GM21447 (cell line): ENCODE data around the gene PPP2R2B.
A peak's percentile ranks its signal among the peaks of the same experiment; 100 is the strongest.

Experiments
- ATAC-seq: cut with Tn5 transposase; IDR thresholded peaks from one replicate; pipeline ENCODE4 v1.9.1; 2021; ENCODE audit not compliant: unreplicated experiment

The PPP2R2B gene

GRCh38 chr5:146828385-146828784, 50.2 kb downstream of the PPP2R2B start:
- ATAC-seq, result no peak

DNA sequence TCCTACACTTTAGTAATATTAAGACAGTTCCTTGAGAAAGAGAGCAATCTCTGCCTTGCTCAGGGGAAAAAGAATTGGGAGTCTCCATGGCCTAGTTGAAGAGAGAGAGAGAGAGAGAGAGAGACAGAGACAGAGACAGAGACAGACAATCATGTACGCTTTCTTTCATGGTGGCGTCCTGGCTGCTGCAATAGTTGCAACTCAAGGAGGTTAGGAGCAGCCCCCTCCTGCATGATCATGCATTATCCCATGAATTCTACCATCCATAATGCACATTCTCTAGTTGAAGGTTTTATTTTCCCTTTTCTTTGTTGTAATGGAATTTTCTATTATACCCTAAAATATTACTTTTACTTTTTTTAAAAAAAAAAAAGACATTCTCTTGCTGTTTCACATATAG, 50.7 kb downstream of the PPP2R2B start:
- ATAC-seq, result no peak

DNA sequence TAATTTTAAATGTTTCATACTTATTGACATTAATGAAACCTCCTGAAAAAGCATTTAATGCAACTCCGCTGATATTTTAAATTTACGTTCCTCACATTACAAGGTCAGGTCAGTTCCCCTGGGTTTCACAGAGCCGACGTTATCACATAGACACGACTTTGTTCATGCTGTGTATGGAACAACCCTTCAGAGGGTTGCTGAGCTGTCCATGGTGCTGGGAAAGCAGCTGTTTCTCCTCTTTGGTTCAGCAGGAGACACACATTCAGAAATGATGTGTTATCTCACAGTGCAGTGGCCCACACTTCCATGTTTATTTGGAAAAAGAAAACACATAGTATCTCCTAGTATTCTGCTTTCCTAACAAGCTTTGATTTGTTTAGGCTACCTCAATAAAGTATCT, 53.5 kb downstream of the PPP2R2B start:
- no peak for ATAC-seq

DNA sequence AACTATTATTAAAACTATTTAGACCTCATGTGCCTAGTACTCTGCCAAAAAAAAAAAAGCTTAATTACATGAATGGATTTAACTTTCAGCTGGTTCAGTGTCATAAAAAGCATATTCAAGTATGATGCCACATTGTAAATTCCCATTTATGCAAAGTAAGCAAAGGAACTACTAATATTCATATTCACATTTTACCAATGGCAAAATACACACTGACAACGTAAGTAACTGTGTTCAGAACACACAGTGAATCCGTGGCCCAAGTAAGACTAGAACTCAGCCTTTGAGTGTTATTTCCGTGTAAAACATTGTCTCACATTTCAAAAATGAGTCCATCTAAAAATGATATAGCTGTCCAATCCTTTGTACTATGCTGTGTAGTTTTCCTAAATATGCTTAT, 56.8 kb downstream of the PPP2R2B start:
- ATAC-seq, result no peak

- no peak for ATAC-seq
Measured at GRCh38 chr5:146820987-146821386, 57.6 kb downstream of the PPP2R2B start.

DNA sequence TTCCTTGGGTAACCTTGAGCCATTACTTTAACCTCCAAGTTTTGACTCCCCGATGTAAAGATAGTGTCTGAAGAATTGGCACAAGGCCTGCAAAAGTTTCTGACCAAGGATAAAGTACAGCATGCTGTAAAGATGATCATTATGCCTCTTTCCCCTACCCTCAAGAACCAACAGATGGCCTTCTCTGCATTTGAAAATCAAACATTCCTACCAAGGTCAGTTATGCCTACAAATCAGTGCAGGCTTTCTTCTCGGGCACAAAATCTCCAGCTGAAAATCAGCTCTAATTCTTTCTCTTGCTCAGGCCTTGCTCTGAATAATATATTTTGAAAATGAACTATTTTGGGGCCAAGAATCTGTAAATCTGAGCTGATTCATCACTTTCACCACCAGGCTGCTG, 59.7 kb downstream of the PPP2R2B start:
- no peak for ATAC-seq

DNA sequence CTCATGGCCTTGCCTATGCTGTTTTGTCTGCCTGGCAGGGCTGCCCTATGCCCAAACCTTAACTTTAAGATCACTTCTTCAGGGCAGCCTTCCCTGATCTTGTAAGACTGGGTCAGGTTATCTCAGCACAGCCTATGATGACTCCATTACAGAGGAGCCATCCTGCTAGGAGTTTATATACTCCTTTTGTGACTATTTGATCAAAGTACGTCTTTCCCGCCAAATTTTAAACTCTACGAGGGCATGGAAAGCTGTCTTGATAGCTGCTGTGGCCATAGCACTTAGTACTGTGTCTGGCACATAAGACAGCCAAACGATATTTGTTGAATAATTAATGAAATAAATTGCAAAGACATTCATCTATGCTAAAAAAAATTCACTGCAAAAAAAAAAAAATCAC, 60.6 kb downstream of the PPP2R2B start:
- ATAC-seq, result no peak

GRCh38 chr5:146816775-146817387, 61.7 kb downstream of the PPP2R2B start:
- no peak for ATAC-seq

- ATAC-seq, result no peak
Measured at GRCh38 chr5:146815411-146815810, 63.1 kb downstream of the PPP2R2B start.

- peak; percentile 88 for ATAC-seq
Measured at GRCh38 chr5:146813346-146814157, 65.0 kb downstream of the PPP2R2B start.

DNA sequence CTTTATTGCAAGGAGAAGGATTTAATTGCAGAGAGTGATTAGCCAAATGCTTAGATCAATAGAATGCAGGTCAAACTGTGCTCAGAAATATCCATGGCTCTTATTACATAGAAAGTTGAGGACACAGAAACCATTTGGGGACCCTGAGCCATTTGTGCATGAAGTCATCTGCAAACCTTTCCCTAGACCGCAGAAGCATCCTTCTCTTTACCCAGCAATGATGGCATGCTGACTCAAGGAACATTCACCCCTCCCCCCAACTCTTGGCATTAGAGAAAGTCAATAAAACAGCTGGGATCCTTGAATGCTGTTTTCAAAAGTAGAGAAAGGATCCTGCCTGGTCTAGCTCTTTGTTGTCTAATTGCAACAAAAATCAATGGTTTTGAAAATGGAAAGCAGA, 73.5 kb downstream of the PPP2R2B start:
- no peak for ATAC-seq

DNA sequence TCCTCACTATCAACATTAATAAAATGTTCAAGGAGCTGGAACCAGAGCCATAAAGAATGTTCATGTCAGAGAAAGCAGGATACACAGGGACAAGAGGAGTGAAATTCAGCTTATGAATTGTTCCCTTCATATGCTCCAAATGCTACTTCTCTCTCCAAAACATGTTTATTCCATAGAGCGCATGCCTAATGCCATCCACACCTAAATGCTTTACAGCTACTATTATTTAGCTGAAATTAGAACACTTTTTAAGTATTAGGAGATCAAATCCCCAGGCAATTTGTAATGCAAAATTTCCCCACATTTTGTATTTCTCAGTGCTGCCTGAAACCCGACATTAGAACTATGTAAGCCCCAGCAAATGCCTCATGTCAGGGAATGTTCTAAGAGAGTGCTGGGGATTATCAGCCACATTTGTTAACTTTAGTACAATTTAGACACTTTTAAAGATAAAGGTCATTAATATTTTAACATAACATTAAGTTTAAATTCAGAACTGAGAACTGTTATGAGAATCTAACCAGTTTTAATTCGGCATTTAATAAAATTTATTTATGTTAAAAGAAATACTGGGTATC, 75.5 kb downstream of the PPP2R2B start:
- no peak for ATAC-seq

DNA sequence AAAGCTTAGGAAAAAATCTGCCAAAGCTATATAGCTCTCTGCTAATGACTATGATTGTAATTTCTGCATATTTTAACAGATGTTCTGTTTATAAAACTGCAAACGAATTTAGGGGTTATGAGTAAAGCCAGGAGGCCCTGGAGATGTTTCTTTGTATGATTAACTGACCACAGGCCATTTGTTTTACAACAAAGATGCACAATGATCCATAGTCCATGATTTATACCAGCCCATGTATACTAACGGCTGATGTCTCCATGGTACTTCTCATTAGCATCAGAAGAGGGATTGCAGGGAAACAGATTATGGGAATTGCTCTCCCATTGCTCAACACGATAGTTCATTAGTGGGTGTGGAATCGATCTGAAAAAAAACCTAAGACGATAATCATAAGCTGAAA, 78.9 kb downstream of the PPP2R2B start:
- ATAC-seq, result no peak

DNA sequence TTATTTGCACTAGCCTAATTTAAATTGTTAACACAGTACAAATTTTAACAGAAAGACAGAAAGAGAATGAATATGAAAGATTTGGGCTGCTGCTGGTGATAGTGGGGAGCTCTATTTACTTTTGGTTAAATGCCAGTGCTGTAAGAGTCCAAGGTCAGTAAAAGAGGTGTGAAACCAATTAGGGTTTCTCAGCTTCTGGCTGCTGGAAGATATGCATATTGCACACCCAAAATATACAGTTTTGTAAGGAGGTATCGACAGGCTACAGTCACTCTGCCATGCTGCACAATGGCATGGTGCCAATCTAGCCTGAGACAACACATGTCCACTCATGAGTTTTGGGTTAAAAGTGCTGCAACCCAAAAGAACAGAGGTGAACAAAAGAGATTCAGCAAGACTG, 79.3 kb downstream of the PPP2R2B start:
- ATAC-seq, result no peak

- no peak for ATAC-seq
Measured at GRCh38 chr5:146797658-146798057, 80.9 kb downstream of the PPP2R2B start.

DNA sequence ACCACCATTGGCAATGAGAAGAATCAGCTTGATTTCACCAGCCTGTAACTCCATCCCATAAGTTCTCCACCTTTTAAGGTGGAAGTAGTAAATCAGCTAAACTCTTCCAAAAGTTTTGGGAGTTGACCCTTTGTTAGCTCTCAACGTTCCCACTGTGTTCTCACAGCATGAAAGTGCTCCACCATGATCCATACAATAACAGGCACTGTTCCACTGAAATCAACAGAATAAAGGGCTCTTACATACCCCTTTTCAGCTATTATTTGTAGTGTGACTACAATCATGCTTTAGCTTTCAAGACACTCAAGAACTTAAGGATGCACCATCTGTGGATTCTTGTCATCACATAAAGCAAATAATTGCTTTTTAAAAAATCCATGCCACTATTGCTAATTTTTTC, 81.6 kb downstream of the PPP2R2B start:
- no peak for ATAC-seq

- ATAC-seq, result no peak
Measured at GRCh38 chr5:146796144-146796543, 82.4 kb downstream of the PPP2R2B start.

DNA sequence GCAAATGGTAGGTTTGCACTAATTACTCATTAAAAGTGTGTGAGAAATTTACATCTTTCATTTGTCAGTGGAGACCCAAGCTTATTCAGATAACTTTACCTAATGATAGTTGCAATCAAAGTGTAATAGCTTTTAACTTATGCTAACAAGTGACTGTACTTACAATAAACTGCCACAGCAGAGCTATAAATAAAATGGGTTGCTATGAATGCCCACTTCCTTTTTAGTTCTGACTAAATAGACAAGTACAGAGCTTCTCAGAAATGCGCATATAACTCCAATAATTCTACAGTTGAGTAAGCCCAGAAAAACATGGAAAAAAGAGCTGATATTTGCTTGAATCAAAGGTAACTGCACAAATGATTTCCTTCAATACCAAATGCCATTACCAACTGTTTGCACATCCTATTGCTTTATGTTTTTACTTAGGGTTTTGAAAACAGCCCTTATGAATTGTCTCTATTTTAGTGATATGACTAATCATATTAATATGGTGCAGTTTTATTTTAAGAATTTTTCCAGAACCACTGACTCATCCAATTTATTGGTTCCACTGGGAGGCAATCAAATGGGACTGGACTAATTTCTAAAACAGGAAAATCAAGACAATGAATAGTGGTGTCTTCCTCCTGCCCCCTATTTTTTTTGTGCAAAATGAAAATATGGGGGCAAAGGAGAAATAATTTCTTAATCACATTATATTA, 84.1 kb downstream of the PPP2R2B start:
- ATAC-seq, result no peak

DNA sequence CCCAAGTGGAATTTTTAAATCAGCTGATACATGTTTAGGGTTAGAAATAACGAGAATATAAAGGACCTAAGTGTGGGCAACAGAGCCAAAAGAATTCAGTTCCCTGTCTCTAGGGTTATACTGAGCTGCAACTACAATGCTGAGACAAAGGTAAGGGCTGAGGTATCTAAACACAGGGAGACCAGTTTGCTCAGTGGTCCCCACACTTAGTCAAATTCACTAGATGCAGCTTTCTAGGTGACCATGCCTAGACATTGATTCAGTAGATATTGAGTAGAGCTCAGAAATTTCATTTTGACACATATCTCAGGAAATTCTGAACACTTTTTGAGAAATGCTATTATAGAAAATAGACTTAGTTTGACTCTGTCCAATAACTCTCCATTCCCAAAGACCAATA, 84.8 kb downstream of the PPP2R2B start:
- ATAC-seq, result no peak

DNA sequence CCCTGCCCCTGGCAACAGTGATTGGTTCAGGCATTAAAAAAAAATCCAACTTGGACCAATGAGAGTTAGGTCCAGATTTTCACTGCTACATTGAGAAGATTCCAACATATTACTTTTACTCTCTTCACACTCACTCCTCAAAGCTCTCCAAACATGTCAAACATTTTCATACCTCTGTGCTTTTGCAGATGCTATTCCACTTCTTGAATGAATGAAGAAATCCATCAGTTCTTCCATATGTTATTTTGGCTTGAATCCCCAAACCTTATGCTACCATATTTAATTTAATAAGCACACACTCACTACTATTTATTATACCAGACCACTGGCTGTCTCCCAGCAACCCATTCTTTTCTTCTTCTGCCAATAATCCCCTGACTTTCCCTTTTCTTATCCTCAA, 87.1 kb downstream of the PPP2R2B start:
- ATAC-seq, result no peak

DNA sequence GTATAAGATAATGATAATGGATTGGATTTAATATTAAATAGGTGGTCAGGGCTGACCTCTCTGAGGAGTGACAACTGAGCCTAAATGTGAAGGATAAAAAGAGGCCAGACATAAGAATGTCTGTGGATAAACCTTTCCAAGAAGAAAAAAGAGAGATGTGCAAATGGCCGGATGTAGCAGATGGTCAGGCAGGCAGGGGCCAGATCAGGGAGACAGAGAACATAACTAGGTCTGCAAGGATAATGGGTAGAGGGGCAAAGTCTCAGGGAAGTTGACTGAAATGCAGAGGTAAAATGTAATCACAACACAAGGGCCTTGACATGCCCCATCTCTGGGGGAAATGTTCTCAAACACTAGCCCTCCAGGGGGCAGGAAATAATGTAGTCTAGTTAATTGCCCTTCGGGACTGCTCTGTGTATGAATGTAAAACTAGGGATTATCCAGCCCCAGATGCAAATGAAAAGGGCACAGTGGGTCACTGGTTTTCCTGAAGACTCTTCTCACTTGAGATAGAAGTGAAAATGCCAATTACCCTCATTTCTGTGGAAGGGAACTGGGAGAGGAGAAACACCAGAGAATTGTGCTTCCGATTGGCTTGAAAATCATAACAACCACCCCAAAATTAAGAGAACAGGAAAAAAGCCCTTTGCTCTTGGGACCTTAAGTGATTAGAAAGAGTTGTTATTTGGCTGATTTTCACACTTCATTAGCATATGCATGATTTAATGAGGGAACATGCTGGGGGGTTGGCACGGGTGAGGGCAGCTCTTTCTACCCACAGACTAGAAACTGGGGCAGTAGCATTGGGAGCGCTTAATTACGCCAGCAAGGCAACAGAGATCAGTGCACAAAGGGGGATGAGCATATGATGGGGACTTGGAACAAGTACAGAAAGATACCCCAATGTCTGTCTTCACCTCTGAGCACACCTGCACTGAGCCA, 88.6 kb downstream of the PPP2R2B start:
- no peak for ATAC-seq
